Measurements from ENCODE around the gene KREMEN1. TPM values are rescaled to one million over a fixed set of nuclear protein-coding genes. Genes with fewer than 3 reads are reported as not detected.

Gene KREMEN1
- total and polyA plus RNA-seq, 2 donors (not counting 1 experiment from before 2014, with no cell fraction given) = 0.01 TPM; not detected in 1

DNA sequence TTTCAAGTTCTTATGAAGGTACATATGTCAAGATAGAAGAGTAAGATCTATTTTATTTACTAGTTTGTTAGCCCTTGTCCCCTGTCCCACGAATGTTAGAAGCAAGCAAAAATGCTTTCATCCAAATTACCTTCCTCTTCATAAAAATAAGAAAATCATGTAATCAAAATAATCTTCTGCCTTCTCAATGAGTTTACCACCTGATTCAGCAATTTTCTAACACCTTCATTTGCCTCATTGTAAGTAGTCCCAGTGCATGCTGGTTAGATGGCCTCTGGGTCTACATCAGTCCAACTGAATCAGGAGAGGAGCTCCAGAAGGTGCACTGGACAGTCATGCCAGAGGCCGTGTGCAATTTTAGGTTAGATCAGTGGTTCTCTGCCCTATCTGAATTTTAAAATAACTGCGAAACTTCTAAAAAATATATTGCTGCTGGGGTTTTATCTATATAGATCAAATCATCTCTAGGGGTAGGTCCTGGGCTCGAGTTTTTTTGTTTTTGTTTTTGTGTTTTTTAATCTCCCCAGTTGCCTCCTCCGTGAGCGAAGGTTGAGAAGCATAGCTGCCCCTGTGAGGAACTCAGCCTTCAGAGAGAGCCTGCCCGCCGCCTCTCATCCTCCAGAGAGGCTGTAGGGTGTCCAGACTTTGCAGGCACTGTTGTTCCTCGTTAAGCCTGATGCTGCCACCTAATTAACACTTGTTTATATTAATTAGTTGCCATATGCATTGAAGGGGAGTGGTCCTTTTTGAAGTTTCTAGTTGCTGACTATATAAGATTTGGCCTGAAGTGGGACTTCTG lies 43.4 kb upstream of the KREMEN1 start:
- peaks cover 0 to 47% (median 24%) of the 10 kb centered on the region in 4 experiments for H3K27me3 ChIP-seq (replicated peaks in 1 of 4; ENCODE audit: control extremely low read depth in 1 of 4, control insufficient read depth in 3 of 4, insufficient read depth in 4 of 4, low read length in 3 of 4)
- H2AFZ ChIP-seq (ENCODE audit: insufficient read depth, low read depth, low read length, poor library complexity, severe bottlenecking) = no peak overlapping the region
- no peak overlapping the region for H3K9ac ChIP-seq (ENCODE audit: low read length)
- DNase-seq = no peak
- ChIA-PET CTCF (interaction anchor here (1.4 to 3.6 kb wide), 2 partner anchors 11 to 174 kb away, joined by 5 to 19 read pairs; no protein-coding TSS in a partner anchor), POLR2A (no interaction called here)
- H3K27me3 Mint-ChIP-seq = peaks cover 52% of the 10 kb centered on the region
- H3K9me3 ChIP-seq (ENCODE audit: control extremely low read depth in 1 of 3, control insufficient read depth in 2 of 3, insufficient read depth in 1 of 3, low read length in 2 of 3) = peaks cover 0 to 7% (median 0%) of the 10 kb centered on the region in 3 donors
- 100% methylated on average over 5 of the region's 9 CpGs for WGBS (ENCODE audit: insufficient coverage)
- peaks cover 8 to 17% of the 10 kb centered on the region in 2 donors for H3K4me1 ChIP-seq (ENCODE audit: control insufficient read depth in 2 of 2, insufficient read depth in 2 of 2, low read length in 2 of 2)
- no peak overlapping the region for H3K4me3 Mint-ChIP-seq
- H3K4me2 ChIP-seq (replicated peaks; ENCODE audit: low read depth, low read length, poor library complexity, severe bottlenecking) = no peak overlapping the region
- no peaks in the 10 kb centered on the region for H3K36me3 ChIP-seq (replicated peaks in 1 of 2; ENCODE audit: control extremely low read depth in 1 of 2, control insufficient read depth in 1 of 2, extremely low read depth in 1 of 2, insufficient read depth in 2 of 2, low read length in 1 of 2)
- no peaks in the 10 kb centered on the region for H4K20me1 ChIP-seq (ENCODE audit: control insufficient read depth, insufficient read depth, low read length, poor library complexity, severe bottlenecking)
- no peak overlapping the region for H3K27ac ChIP-seq (ENCODE audit: low read length in 2 of 2)
- H3K4me1 Mint-ChIP-seq = peaks cover 8% of the 10 kb centered on the region
- H3K9me3 Mint-ChIP-seq (ENCODE audit: insufficient read depth) = no peaks in the 10 kb centered on the region
- ATAC-seq (ENCODE audit: low read depth) = no peak
- H3K4me3 ChIP-seq (ENCODE audit: control extremely low read depth in 1 of 5, extremely low read depth in 1 of 5, insufficient read depth in 1 of 5, low read depth in 2 of 5, low read length in 4 of 5) = no peak overlapping the region
- no peak overlapping the region for H3K27ac Mint-ChIP-seq
- intact Hi-C loops (cut with micrococcal nuclease) = no loop called here
- TF ChIP-seq, protein P1, sequence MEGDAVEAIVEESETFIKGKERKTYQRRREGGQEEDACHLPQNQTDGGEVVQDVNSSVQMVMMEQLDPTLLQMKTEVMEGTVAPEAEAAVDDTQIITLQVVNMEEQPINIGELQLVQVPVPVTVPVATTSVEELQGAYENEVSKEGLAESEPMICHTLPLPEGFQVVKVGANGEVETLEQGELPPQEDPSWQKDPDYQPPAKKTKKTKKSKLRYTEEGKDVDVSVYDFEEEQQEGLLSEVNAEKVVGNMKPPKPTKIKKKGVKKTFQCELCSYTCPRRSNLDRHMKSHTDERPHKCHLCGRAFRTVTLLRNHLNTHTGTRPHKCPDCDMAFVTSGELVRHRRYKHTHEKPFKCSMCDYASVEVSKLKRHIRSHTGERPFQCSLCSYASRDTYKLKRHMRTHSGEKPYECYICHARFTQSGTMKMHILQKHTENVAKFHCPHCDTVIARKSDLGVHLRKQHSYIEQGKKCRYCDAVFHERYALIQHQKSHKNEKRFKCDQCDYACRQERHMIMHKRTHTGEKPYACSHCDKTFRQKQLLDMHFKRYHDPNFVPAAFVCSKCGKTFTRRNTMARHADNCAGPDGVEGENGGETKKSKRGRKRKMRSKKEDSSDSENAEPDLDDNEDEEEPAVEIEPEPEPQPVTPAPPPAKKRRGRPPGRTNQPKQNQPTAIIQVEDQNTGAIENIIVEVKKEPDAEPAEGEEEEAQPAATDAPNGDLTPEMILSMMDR (IDR thresholded peaks at IDR 0.05) = no peak
- no peak for TF ChIP-seq EZH2 (IDR thresholded peaks at IDR 0.05; ENCODE audit: borderline replicate concordance, insufficient read depth, low read depth, low read length, poor library complexity, severe bottlenecking)
- no peaks in the 10 kb centered on the region for H3K79me2 ChIP-seq (ENCODE audit: control insufficient read depth, insufficient read depth, low read length)

DNA sequence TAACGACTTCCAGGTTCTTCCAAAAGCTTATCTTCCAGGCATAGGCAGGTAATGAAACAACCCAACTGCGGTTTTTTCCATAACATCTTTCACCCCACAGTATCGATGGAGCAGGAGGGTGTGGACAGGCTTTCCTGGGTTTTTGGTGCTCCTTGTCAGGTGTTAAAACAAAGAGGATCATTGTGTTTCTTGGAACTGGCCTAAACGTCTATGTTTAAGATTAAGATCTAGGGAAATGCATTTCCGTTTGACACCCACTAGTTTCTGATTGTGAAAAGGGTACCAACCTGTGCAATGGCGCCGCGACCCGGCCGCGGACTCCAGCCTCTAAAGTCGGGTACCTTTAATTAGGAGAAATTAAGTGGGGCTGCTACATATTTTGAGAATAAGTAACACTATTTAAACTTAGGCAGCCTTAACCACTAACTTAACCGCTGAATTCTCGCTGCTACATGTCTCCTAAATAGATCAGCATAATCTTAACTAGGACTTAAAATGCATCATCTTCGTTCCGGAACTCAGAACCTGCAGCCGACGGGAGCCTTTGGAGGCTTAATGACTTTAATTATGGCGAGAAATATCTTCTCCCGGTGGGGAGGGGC lies 42.7 kb upstream of the KREMEN1 start:
- peak overlapping the region; percentile 62 for H3K4me3 Mint-ChIP-seq
- CTCF ChIA-PET = interaction anchor here (3.6 kb wide), 1 partner anchor 10 kb away, joined by 19 read pairs; no protein-coding TSS in a partner anchor

More for the DNA sequence above, 42.7 kb upstream of the KREMEN1 start:
- no peaks in the 10 kb centered on the region for H3K79me2 ChIP-seq (ENCODE audit: control insufficient read depth, insufficient read depth, low read length)
- no peaks in the 10 kb centered on the region for H3K36me3 ChIP-seq (replicated peaks in 1 of 2; ENCODE audit: control extremely low read depth in 1 of 2, control insufficient read depth in 1 of 2, extremely low read depth in 1 of 2, insufficient read depth in 2 of 2, low read length in 1 of 2)
- WGBS (ENCODE audit: insufficient coverage) = 2% methylated on average over 8 of the region's 20 CpGs
- no peaks in the 10 kb centered on the region for H4K20me1 ChIP-seq (ENCODE audit: control insufficient read depth, insufficient read depth, low read length, poor library complexity, severe bottlenecking)
- H2AFZ ChIP-seq (ENCODE audit: insufficient read depth, low read depth, low read length, poor library complexity, severe bottlenecking) = peak overlapping the region; percentile 54
- DNase-seq (no peak), ATAC-seq (ENCODE audit: low read depth) (no peak)
- peaks cover 8 to 17% of the 10 kb centered on the region in 2 donors for H3K4me1 ChIP-seq (ENCODE audit: control insufficient read depth in 2 of 2, insufficient read depth in 2 of 2, low read length in 2 of 2)
- peak overlapping the region; percentile 76 for H3K4me2 ChIP-seq (replicated peaks; ENCODE audit: low read depth, low read length, poor library complexity, severe bottlenecking)
- peaks cover 0 to 47% (median 24%) of the 10 kb centered on the region in 4 experiments for H3K27me3 ChIP-seq (replicated peaks in 1 of 4; ENCODE audit: control extremely low read depth in 1 of 4, control insufficient read depth in 3 of 4, insufficient read depth in 4 of 4, low read length in 3 of 4)
- TF ChIP-seq, protein P1 (IDR thresholded peaks at IDR 0.05) = no peak
- no peak for TF ChIP-seq EZH2 (IDR thresholded peaks at IDR 0.05; ENCODE audit: borderline replicate concordance, insufficient read depth, low read depth, low read length, poor library complexity, severe bottlenecking)
- peak overlapping the region; percentile 39 for H3K9ac ChIP-seq (ENCODE audit: low read length)
- no peaks in the 10 kb centered on the region for H3K9me3 Mint-ChIP-seq (ENCODE audit: insufficient read depth)
- H3K9me3 ChIP-seq (ENCODE audit: control extremely low read depth in 1 of 3, control insufficient read depth in 2 of 3, insufficient read depth in 1 of 3, low read length in 2 of 3) = peaks cover 0 to 7% (median 0%) of the 10 kb centered on the region in 3 donors
- intact Hi-C loops (cut with micrococcal nuclease) = no loop called here
- peak overlapping the region in 3 of 5 experiments; percentile 13 to 52 (median 23) for H3K4me3 ChIP-seq (ENCODE audit: control extremely low read depth in 1 of 5, extremely low read depth in 1 of 5, insufficient read depth in 1 of 5, low read depth in 2 of 5, low read length in 4 of 5)
- H3K27ac ChIP-seq (ENCODE audit: low read length in 2 of 2) = no peak overlapping the region
- POLR2A ChIA-PET = no interaction called here
- peaks cover 8% of the 10 kb centered on the region for H3K4me1 Mint-ChIP-seq
- peaks cover 52% of the 10 kb centered on the region for H3K27me3 Mint-ChIP-seq
- no peak overlapping the region for H3K27ac Mint-ChIP-seq
